HuH-7.5 (cell line): Measurements from ENCODE around the gene MFAP1.
"Not testable (repeated sequence)": the region's sequence is repeated elsewhere in the genome, so short reads cannot be mapped to it uniquely, and the experiment has no call there.

Source experiments
- DNase-seq: peaks from one replicate; pipeline ENCODE4 v3.0.0; 2011; ENCODE audit warnings: low spot score

Gene MFAP1

GRCh38 chr15:43821505-43821904 is 3.0 kb downstream of the MFAP1 start:
- no peak for DNase-seq

- not testable (repeated sequence) for DNase-seq
Observed at GRCh38 chr15:43815064-43815463, 9.4 kb downstream of the MFAP1 start.

DNA sequence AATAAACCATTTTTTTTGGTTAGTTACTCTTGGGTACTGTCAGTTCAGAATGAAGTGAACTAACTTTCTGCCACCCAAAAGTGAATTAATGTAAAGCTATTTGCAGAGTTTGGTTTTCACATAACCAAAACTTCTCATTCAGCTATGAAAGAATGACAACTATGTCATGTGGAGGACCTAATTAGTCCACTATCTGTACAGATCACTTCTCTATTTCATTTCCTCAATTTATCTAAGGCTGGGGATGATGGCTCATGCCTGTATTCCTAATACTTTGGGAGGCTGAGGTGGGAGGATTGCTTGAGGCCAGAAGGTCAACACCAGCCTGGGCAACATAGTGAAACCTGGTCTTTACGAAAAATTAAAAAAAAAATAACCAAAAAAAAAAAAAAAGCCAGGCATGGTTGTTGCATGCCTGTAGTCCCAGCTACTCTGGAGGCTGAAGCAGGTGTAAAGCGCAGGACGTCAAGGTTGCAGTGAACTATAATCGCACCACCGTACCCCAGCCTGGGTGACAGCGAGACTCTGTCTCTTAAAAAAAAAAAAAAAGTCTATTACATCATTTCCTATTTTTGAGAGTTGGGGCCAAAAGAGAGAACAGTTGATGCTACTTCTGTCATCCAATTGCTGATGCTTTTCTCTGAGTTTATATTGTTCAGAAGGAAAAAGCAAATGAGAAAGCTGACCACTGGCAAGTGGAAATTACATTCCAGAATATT is 15.4 kb downstream of the MFAP1 start:
- no peak for DNase-seq

- DNase-seq: no peak
Observed at GRCh38 chr15:43808435-43808950, 16.0 kb downstream of the MFAP1 start.

- DNase-seq: not testable (repeated sequence)
Observed at GRCh38 chr15:43802676-43803075, 21.8 kb downstream of the MFAP1 start.

DNA sequence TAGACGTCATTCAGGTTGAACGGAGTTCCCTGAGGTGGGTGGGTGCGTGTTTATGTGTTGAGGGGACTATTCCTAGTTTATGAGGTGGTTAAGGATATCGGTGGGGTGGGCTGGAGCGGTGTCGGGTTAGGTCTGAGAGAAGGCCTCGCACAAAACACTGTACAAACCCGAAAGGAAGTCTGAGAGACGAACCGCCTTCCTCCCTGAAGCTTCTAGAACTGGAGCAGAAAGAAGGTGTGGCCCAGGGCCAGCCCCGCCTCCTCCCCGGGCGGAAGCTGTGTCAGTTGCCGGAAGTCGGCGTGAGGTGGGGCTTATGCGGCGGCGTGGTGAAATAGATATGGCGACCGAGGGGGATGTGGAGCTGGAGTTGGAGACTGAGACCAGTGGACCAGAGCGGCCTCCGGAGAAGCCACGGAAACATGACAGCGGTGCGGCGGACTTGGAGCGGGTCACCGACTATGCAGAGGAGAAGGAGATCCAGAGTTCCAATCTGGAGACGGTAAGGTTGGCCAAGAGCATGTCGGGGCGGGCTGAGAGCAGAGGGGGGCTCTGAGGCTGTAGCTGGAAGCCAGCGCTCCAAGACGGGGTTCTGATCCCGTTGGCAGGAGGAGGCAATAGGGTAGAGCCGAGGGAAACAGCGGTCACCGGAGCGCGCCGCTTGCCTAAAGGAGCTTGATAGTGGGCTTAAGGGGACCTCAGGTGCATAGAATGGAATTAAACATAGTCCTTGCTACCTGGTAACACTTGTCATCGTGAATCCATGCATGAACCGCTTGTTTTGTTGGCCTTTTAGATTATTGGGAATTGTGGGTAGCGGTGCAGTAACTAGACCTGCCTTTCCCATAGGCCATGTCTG is 24.0 kb downstream of the MFAP1 start, which contains the start of gene HYPK:
Gene HYPK (plus strand): TSS at position 314 of the 856 bp plus-strand sequence. CDS start 24 bp downstream, at position 338.
- DNase-seq: no peak

- no peak for DNase-seq
Observed at GRCh38 chr15:43799945-43800285, 24.6 kb downstream of the MFAP1 start, which contains the start of gene SERINC4. Gene SERINC4 (minus strand): TSS chr15:43800220. CDS start chr15:43799986, 234 bp downstream.

- no peak for DNase-seq
Observed at GRCh38 chr15:43799209-43799944, 25.1 kb downstream of the MFAP1 start.

- DNase-seq: no peak
Observed at GRCh38 chr15:43796566-43796965, 27.9 kb downstream of the MFAP1 start.

DNA sequence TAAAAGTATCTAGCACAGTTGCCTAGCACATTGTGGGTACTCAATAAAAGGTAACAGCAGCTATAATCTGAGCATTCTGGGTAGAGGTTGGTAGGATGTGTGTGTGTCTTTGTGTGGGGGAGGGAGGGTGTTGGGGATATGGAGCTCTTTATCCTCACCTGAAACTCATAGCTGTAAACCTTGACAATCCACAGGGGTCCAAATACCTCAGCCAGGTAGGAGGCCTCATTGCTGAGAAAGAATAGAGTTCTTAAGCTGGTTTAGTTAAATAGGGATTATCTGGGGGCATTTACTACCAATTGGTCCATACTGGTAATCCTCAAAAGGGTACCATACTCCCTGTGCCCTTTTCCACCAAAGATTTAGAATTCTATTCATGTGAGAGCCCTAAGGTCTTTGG is 28.5 kb downstream of the MFAP1 start:
- no peak for DNase-seq

- no peak for DNase-seq
Observed at GRCh38 chr15:43795197-43795596, 29.3 kb downstream of the MFAP1 start.

- no peak for DNase-seq
Observed at GRCh38 chr15:43794269-43795037, 30.0 kb downstream of the MFAP1 start.

GRCh38 chr15:43793647-43794046 is 30.8 kb downstream of the MFAP1 start:
- no peak for DNase-seq

- no peak for DNase-seq
Observed at GRCh38 chr15:43792761-43793476, 31.6 kb downstream of the MFAP1 start.

DNA sequence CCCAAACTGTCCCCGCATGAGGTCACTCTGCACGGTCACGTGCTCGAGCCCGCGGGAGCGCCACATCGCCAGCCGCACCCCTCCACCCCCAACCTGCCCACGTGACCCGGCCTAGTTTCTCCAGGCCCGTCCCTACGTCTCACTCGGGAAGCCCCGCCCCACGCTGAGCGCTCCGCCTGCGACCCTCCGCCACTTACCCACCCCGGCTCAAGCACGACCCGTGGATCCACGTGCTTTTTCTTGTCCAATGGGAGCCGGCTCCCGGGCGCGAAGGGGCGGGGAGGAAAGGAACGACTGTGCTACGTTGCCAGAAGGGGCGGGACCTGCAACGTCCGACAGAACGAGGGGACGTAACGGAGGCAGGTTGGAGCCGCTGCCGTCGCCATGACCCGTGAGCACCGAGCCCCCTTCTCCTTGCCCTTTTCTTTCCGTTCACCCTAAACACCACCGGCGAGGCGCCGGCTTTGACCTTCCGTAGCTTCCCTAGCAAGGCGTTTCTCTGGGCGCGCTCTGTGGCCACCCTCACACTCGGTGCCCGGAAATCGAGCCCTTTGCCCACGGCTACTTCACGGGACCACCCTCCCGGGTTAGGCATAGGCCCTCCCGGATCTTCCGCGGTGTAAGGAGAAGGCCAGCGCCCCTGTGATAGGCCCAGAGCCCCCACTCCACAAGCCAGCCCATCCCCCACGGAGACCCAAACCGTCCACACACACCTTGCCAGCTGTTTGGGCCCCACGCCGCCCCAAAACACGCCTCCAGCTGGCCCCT is 32.3 kb downstream of the MFAP1 start, which contains the start of gene SERF2:
Gene SERF2 (plus strand): TSS at position 328 of the 768 bp plus-strand sequence. CDS start 57 bp downstream, at position 385.
- peak; percentile 94 for DNase-seq

DNA sequence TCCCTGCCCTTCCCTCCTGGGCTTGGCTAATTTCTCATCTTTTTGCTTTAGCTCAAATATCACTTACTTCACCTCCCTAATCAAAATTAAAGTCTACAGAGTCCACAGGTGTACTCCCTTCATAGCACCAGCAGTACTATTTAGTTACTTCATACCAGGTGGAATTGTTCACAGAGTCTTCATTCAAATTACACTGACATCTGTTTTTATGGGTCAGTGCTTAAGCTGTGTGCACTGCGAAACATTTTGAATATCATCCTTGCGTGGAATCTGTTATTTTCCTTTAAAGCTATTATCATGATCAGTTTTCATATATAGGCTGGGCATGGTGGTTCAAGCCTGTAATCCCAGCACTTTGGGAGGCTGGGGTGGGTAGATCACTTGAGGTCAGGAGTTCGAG is 35.1 kb downstream of the MFAP1 start:
- DNase-seq: no peak

GRCh38 chr15:43779016-43779415 is 45.5 kb downstream of the MFAP1 start:
- DNase-seq: no peak

- no peak for DNase-seq
Observed at GRCh38 chr15:43777267-43777914, 47.1 kb downstream of the MFAP1 start.

- no peak for DNase-seq
Observed at GRCh38 chr15:43776718-43777266, 47.7 kb downstream of the MFAP1 start, which contains the start of gene ELL3. Gene ELL3 (minus strand): TSS chr15:43776966. CDS start chr15:43776901, 65 bp downstream.
